HG02623 (cell line): ENCODE data around the gene ADIPOQ.
"Not testable (repeated sequence)": the region's sequence is repeated elsewhere in the genome, so short reads cannot be mapped to it uniquely, and the experiment has no call there.

Experiments
- ATAC-seq: cut with Tn5 transposase; IDR thresholded peaks from one replicate; pipeline ENCODE4 v1.9.1; 2021; ENCODE audit warnings: moderate library complexity; ENCODE audit not compliant: unreplicated experiment

The ADIPOQ gene

GRCh38 chr3:186842426-186843038, at the start of gene ADIPOQ:
Gene ADIPOQ (plus strand): TSS chr3:186842710. CDS start chr3:186853059, 10,349 bp downstream.
- no peak for ATAC-seq

GRCh38 chr3:186798239-186798874, 44.2 kb upstream of the ADIPOQ start:
- ATAC-seq, result no peak

GRCh38 chr3:186800285-186800684, 42.2 kb upstream of the ADIPOQ start:
- no peak for ATAC-seq

GRCh38 chr3:186802701-186803100, 39.8 kb upstream of the ADIPOQ start:
- no peak for ATAC-seq

- not testable (repeated sequence) for ATAC-seq
These were observed 39.1 kb upstream of the ADIPOQ start for GRCh38 chr3:186803447-186803846.

GRCh38 chr3:186806089-186807055, 36.1 kb upstream of the ADIPOQ start, which contains the start of gene RFC4:
Gene RFC4 (minus strand): TSS chr3:186806482. CDS start chr3:186804713, 1,769 bp downstream.
- peak; percentile 92 for ATAC-seq

- ATAC-seq, result no peak
These were observed 35.3 kb upstream of the ADIPOQ start for GRCh38 chr3:186807231-186807630.

- no peak for ATAC-seq
These were observed 32.0 kb upstream of the ADIPOQ start for GRCh38 chr3:186810336-186810996.

GRCh38 chr3:186811313-186811712, 31.2 kb upstream of the ADIPOQ start:
- ATAC-seq, result not testable (repeated sequence)

GRCh38 chr3:186814100-186814499, 28.4 kb upstream of the ADIPOQ start:
- no peak for ATAC-seq

- ATAC-seq, result no peak
These were observed 27.1 kb upstream of the ADIPOQ start for GRCh38 chr3:186815435-186815834.

GRCh38 chr3:186818516-186818915, 24.0 kb upstream of the ADIPOQ start:
- ATAC-seq, result no peak

- no peak for ATAC-seq
These were observed 23.6 kb upstream of the ADIPOQ start for GRCh38 chr3:186818956-186819355.

GRCh38 chr3:186821429-186822387, 20.8 kb upstream of the ADIPOQ start:
- ATAC-seq, result no peak

- not testable (repeated sequence) for ATAC-seq
These were observed 20.1 kb upstream of the ADIPOQ start for GRCh38 chr3:186822388-186822759.

- no peak for ATAC-seq
These were observed 19.1 kb upstream of the ADIPOQ start for GRCh38 chr3:186823386-186823785.

GRCh38 chr3:186824430-186825139, 17.9 kb upstream of the ADIPOQ start:
- no peak for ATAC-seq

GRCh38 chr3:186825294-186825821, 17.2 kb upstream of the ADIPOQ start:
- ATAC-seq, result no peak

- ATAC-seq, result no peak
These were observed 16.6 kb upstream of the ADIPOQ start for GRCh38 chr3:186825872-186826409.
